ENCODE measurements around the gene AFDN. TPM values are rescaled to one million over a fixed set of nuclear protein-coding genes. Genes with fewer than 3 reads are reported as not detected.

AFDN gene
- total RNA-seq, 4 donors from 2014 or later, result 148 to 371 (median 204) TPM

DNA sequence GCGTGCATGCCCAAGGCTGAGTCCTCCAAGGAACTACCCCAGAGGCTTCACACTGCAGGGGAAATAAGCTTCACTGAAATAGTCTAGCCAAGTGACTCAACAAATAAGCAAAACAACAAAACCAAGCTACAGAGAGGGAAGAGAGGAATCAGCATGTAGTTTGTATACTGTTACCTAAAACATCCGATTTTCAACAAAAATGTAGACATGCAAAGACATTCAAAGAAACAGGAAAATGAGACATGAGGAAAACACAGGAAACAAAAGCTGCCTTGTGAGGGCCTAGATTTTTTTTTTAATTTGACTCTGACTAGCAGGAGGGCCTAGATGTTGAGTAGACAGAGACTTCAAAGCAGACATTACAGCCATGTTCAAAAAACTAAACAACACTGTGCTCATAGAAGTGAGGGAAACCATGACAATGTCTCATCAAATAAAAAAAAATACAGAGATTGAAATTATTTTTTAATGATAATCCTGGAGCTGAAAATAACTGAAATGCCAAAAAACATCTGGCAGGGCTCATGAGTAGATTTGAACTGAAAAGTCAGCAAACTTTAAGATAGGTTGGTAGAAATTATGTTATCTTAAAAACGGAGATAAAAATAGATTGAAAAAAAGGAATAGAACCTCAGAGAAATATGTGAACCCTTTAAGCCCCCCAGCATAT lies 154.3 kb downstream of the AFDN start:
- H3K27me3 ChIP-seq, result no peaks in the 10 kb centered on the region
- intact Hi-C loops (cut with DNase I; ENCODE audit: low total_unique reads), result no loop called here
- no peaks in the 10 kb centered on the region for H3K36me3 ChIP-seq
- H3K4me1 ChIP-seq, result no peaks in the 10 kb centered on the region
- H3K9me3 ChIP-seq, result no peaks in the 10 kb centered on the region
- WGBS, 2 donors (ENCODE audit: low coverage in 1 of 2), result 67 to 75% methylated on average over 2 to 3 of the region's 3 CpGs
- H3K4me3 ChIP-seq, result no peak overlapping the region
- in situ Hi-C loops (cut with MboI; ENCODE audit: low pct_ligation_motif_present in 1 of 4, low pct_unique_long_range_greater_than_20kb in 1 of 4, low sequenced_read_pairs in 3 of 4), result no loop called here
- TF ChIP-seq, protein P1, sequence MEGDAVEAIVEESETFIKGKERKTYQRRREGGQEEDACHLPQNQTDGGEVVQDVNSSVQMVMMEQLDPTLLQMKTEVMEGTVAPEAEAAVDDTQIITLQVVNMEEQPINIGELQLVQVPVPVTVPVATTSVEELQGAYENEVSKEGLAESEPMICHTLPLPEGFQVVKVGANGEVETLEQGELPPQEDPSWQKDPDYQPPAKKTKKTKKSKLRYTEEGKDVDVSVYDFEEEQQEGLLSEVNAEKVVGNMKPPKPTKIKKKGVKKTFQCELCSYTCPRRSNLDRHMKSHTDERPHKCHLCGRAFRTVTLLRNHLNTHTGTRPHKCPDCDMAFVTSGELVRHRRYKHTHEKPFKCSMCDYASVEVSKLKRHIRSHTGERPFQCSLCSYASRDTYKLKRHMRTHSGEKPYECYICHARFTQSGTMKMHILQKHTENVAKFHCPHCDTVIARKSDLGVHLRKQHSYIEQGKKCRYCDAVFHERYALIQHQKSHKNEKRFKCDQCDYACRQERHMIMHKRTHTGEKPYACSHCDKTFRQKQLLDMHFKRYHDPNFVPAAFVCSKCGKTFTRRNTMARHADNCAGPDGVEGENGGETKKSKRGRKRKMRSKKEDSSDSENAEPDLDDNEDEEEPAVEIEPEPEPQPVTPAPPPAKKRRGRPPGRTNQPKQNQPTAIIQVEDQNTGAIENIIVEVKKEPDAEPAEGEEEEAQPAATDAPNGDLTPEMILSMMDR (IDR thresholded peaks at IDR 0.05), result no peak
- TF ChIP-seq POLR2AphosphoS5 (IDR thresholded peaks at IDR 0.05), result no peak
- DNase-seq, result no peak
- H3K27ac ChIP-seq, result no peak overlapping the region

DNA sequence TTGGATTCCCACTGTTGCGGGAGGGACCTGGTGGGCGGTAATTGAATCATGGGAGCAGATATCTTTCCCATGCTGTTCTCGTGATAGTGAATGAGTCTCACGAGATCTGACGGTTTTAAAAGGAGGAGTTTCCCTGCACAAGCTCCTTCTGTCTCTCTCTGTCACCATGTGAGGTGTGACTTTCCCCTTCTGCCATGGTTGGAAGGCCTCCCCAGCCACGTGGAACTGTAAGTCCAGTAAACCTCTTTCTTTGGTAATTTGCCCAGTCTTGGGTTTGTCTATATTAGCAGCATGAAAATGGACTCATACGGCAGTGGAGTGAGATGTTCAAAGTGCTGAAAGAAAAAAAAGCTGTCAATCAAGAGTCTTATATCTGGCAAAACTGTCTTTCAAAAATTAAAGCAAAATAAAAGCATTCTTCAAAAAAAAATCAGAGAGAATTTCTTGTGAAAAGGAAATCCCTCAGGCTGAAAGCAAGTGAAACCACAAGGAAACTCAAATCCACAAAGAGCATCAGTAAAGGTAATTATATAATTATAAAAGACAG lies 155.3 kb downstream of the AFDN start:
- no peak for DNase-seq
- Histone ChIP-seq H3K4me3 (no peak overlapping the region), H3K9me3 (no peaks in the 10 kb centered on the region), H3K36me3 (no peaks in the 10 kb centered on the region), H3K27me3 (no peaks in the 10 kb centered on the region), H3K4me1 (no peaks in the 10 kb centered on the region), H3K27ac (no peak overlapping the region)
- TF ChIP-seq POLR2AphosphoS5 (IDR thresholded peaks at IDR 0.05) (no peak), POLR2A (IDR thresholded peaks at IDR 0.05) (no peak), EP300 (IDR thresholded peaks at IDR 0.05; ENCODE audit: low read depth) (no peak)
- TF ChIP-seq, protein P1 (IDR thresholded peaks at IDR 0.05), result no peak
- intact Hi-C loops (cut with DNase I; ENCODE audit: low total_unique reads) (no loop called here), in situ Hi-C loops (cut with MboI; ENCODE audit: low pct_ligation_motif_present in 1 of 4, low pct_unique_long_range_greater_than_20kb in 1 of 4, low sequenced_read_pairs in 3 of 4) (no loop called here)
- 71 to 86% methylated on average over 1 to 7 of the region's 7 CpGs for WGBS, 2 donors (ENCODE audit: low coverage in 1 of 2)

DNA sequence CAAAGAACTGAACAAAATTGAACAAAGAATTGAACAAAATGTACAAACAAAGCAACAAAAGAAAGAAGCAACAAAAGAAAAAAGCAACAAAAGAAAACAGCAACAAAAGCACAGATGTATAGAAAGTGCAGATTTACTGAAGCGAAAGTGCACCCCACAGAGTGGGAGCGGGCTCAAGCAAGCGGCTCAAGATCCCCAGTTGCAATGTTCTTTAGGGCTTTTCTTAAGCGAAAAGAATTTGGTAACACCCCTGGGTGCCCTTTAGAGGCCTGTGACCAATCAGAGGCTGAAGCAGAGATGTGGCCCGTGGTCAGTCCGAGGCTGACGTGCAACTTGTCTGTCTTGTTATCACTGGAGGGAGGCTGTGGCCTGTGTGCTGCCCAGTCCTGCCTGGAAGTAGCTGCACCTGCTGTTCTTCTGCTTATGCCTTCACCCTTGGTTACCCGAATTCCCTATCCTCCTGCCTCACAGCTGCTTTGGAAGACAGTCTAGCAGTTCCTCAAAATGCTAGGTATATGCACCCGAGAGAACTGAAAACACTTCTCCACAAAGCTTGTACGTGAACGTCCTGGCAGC lies 157.5 kb downstream of the AFDN start:
- no peak for DNase-seq
- no peak overlapping the region for H3K27ac ChIP-seq
- no peaks in the 10 kb centered on the region for H3K4me1 ChIP-seq
- no peaks in the 10 kb centered on the region for H3K9me3 ChIP-seq
- no peak overlapping the region for H3K4me3 ChIP-seq
- in situ Hi-C loops (cut with MboI; ENCODE audit: low pct_ligation_motif_present in 1 of 4, low pct_unique_long_range_greater_than_20kb in 1 of 4, low sequenced_read_pairs in 3 of 4) (no loop called here), intact Hi-C loops (cut with DNase I; ENCODE audit: low total_unique reads) (no loop called here)
- H3K27me3 ChIP-seq, result no peaks in the 10 kb centered on the region
- WGBS, 2 donors (ENCODE audit: low coverage in 1 of 2), result 92 to 97% methylated on average over 4 to 11 of the region's 11 CpGs
- no peaks in the 10 kb centered on the region for H3K36me3 ChIP-seq
- no peak for TF ChIP-seq EP300 (IDR thresholded peaks at IDR 0.05; ENCODE audit: low read depth)
- TF ChIP-seq, protein P1 (IDR thresholded peaks at IDR 0.05), result no peak
- TF ChIP-seq POLR2AphosphoS5 (IDR thresholded peaks at IDR 0.05), result no peak
- no peak for TF ChIP-seq POLR2A (IDR thresholded peaks at IDR 0.05)

DNA sequence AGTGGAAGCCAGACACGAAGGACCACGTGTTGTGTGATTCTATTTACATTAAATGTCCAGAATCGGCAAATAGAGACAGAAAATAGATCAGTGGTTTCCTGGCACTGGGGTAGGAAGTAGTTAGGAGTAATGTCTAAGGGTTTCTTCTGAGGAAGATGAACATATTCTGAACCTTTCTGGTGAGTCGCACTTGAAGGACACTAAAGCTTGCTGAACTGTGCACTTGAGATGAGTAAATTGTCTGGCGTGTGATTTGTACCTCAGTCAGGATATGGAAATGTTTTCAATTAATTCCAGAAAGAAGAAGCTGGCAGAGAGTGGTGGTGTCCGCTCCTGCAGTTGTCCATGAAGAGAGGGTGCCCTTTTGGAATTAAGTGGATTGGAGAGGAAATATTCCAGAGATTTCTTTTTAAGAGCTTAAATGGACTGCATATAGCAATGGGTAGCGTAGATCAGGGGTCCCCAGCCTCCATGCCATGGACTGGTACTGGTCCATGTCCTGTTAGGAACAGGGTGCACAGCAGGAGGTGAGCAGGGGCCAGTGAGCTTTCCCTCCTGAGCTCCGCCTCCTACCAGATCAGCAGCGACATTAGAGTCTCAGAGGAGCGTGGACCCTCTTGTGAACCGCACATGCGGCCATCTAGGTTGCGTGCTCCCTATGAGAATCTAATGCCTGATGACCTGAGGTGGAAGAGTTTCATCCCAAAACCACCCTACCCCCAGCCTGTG lies 158.3 kb downstream of the AFDN start:
- H3K9me3 ChIP-seq, result no peaks in the 10 kb centered on the region
- 56 to 85% methylated on average over 3 to 13 of the region's 13 CpGs for WGBS, 2 donors (ENCODE audit: low coverage in 1 of 2)
- H3K27ac ChIP-seq, result no peak overlapping the region
- in situ Hi-C loops (cut with MboI; ENCODE audit: low pct_ligation_motif_present in 1 of 4, low pct_unique_long_range_greater_than_20kb in 1 of 4, low sequenced_read_pairs in 3 of 4), result no loop called here
- no peaks in the 10 kb centered on the region for H3K4me1 ChIP-seq
- intact Hi-C loops (cut with DNase I; ENCODE audit: low total_unique reads), result no loop called here
- no peak for DNase-seq
- TF ChIP-seq POLR2AphosphoS5 (IDR thresholded peaks at IDR 0.05) (no peak), EP300 (IDR thresholded peaks at IDR 0.05; ENCODE audit: low read depth) (no peak), POLR2A (IDR thresholded peaks at IDR 0.05) (no peak)
- TF ChIP-seq, protein P1 (IDR thresholded peaks at IDR 0.05), result no peak
- H3K36me3 ChIP-seq, result no peaks in the 10 kb centered on the region
- no peaks in the 10 kb centered on the region for H3K27me3 ChIP-seq
- no peak overlapping the region for H3K4me3 ChIP-seq
